Loucy (cell line): ENCODE results near the gene SUPT7L.
"Not testable (repeated sequence)": the region's sequence is repeated elsewhere in the genome, so short reads cannot be mapped to it uniquely, and the experiment has no call there.

ENCODE experiments used
- EZH2phosphoT487 ChIP-seq: fragments of 200-600 bp; IDR thresholded peaks from 2 replicates; pipeline ENCODE4 v1.6.1; 2018; ENCODE audit warnings: antibody characterized with exemption, mild to moderate bottlenecking, moderate library complexity, borderline replicate concordance
- TF ChIP-seq, protein P1 (sequence below): fragments of 200-600 bp; sonication (generic); conservative IDR thresholded peaks from 2 replicates; pipeline ENCODE4 v1.5.1; 2014; ENCODE audit warnings: mild to moderate bottlenecking, antibody characterized with exemption, low read length

GRCh38 chr2:27682334-27682771 lies 18.9 kb upstream of the SUPT7L start:
- TF ChIP-seq, protein P1, sequence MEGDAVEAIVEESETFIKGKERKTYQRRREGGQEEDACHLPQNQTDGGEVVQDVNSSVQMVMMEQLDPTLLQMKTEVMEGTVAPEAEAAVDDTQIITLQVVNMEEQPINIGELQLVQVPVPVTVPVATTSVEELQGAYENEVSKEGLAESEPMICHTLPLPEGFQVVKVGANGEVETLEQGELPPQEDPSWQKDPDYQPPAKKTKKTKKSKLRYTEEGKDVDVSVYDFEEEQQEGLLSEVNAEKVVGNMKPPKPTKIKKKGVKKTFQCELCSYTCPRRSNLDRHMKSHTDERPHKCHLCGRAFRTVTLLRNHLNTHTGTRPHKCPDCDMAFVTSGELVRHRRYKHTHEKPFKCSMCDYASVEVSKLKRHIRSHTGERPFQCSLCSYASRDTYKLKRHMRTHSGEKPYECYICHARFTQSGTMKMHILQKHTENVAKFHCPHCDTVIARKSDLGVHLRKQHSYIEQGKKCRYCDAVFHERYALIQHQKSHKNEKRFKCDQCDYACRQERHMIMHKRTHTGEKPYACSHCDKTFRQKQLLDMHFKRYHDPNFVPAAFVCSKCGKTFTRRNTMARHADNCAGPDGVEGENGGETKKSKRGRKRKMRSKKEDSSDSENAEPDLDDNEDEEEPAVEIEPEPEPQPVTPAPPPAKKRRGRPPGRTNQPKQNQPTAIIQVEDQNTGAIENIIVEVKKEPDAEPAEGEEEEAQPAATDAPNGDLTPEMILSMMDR, result not testable (repeated sequence)
- TF ChIP-seq EZH2phosphoT487, result not testable (repeated sequence)
